HuH-7.5 (cell line): ENCODE measurements around the gene PRKG1.
"Not testable (repeated sequence)": the region's sequence is repeated elsewhere in the genome, so short reads cannot be mapped to it uniquely, and the experiment has no call there.

ENCODE experiments used
- DNase-seq: peaks from one replicate; pipeline ENCODE4 v3.0.0; 2011; ENCODE audit warnings: low spot score

PRKG1 gene

GRCh38 chr10:51510231-51510630 is 435.9 kb downstream of the PRKG1 start:
- no peak for DNase-seq

- no peak for DNase-seq
These were observed 447.3 kb downstream of the PRKG1 start for GRCh38 chr10:51521605-51522004.

GRCh38 chr10:51522858-51523257 is 448.6 kb downstream of the PRKG1 start:
- DNase-seq: no peak

GRCh38 chr10:51523440-51523839 is 449.2 kb downstream of the PRKG1 start:
- no peak for DNase-seq

- DNase-seq: no peak
These were observed 449.8 kb downstream of the PRKG1 start for GRCh38 chr10:51524041-51524440.

GRCh38 chr10:51527522-51528219 is 453.4 kb downstream of the PRKG1 start:
- DNase-seq: no peak

GRCh38 chr10:51528527-51528926 is 454.2 kb downstream of the PRKG1 start:
- DNase-seq: no peak

GRCh38 chr10:51530541-51530940 is 456.3 kb downstream of the PRKG1 start:
- no peak for DNase-seq

- no peak for DNase-seq
These were observed 457.8 kb downstream of the PRKG1 start for GRCh38 chr10:51532044-51532443.

GRCh38 chr10:51542853-51543252 is 468.6 kb downstream of the PRKG1 start:
- DNase-seq: no peak

GRCh38 chr10:51544933-51545332 is 470.6 kb downstream of the PRKG1 start:
- DNase-seq: no peak

GRCh38 chr10:51547941-51548340 is 473.7 kb downstream of the PRKG1 start:
- DNase-seq: no peak

GRCh38 chr10:51552879-51553278 is 478.6 kb downstream of the PRKG1 start:
- DNase-seq: no peak

GRCh38 chr10:51564896-51565510 is 490.7 kb downstream of the PRKG1 start:
- DNase-seq: no peak

- no peak for DNase-seq
These were observed 493.0 kb downstream of the PRKG1 start for GRCh38 chr10:51567271-51567670.

GRCh38 chr10:51569467-51569866 is 495.2 kb downstream of the PRKG1 start:
- no peak for DNase-seq

- no peak for DNase-seq
These were observed 500.2 kb downstream of the PRKG1 start for GRCh38 chr10:51574248-51575048.

- not testable (repeated sequence) for DNase-seq
These were observed 506.9 kb downstream of the PRKG1 start for GRCh38 chr10:51581196-51581595.

- DNase-seq: no peak
These were observed 509.7 kb downstream of the PRKG1 start for GRCh38 chr10:51583976-51584375.

- DNase-seq: no peak
These were observed 511.5 kb downstream of the PRKG1 start for GRCh38 chr10:51585742-51586141.

- DNase-seq: no peak
These were observed 514.7 kb downstream of the PRKG1 start for GRCh38 chr10:51588984-51589383.

- DNase-seq: no peak
These were observed 516.5 kb downstream of the PRKG1 start for GRCh38 chr10:51590818-51591217.

- no peak for DNase-seq
These were observed 522.4 kb downstream of the PRKG1 start for GRCh38 chr10:51596695-51597094.
